ENCODE measurements around the gene PRAMEF7.
"Not testable (repeated sequence)": the region's sequence is repeated elsewhere in the genome, so short reads cannot be mapped to it uniquely, and the experiment has no call there.

DNA sequence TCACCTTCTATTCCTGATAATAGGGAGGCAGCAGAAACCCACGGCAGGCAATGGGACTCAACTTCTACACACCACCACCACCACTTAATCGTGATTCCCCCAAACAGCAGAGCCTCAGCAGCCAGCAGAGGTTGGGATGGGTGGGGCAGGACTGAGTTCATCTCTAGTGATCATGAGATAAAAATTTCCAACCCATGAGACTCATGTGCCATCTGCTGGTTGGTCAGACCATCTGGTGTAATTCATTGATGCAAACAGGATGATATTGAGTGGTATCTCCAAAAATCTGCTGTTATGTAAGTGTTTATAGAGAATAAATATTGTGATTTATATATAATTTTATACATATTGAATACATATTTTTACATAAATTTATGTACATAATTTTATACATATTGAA is 5.3 kb downstream of the PRAMEF7 start:
- not testable (repeated sequence) for TF ChIP-seq FOXA1 (IDR thresholded peaks at IDR 0.05); ELF4 (IDR thresholded peaks at IDR 0.05); HDGF (IDR thresholded peaks at IDR 0.05; ENCODE audit: borderline replicate concordance); SP1 (IDR thresholded peaks at IDR 0.05); SUZ12 (IDR thresholded peaks at IDR 0.05); BHLHE40 (IDR thresholded peaks at IDR 0.05; ENCODE audit: borderline replicate concordance); FOXM1 (IDR thresholded peaks at IDR 0.05; ENCODE audit: borderline replicate concordance); NFRKB (IDR thresholded peaks at IDR 0.05); FOXK2 (IDR thresholded peaks at IDR 0.05); TARDBP (IDR thresholded peaks at IDR 0.05); CTBP1 (IDR thresholded peaks at IDR 0.05; ENCODE audit: borderline replicate concordance)
